Activated naive CD4-positive, alpha-beta T cell treated with anti-CD3 and anti-CD28 coated beads, Interleukin-2, amount 10 ng/mL, durations not matched to agents 7 days and 5 days (primary cell): ENCODE measurements around the gene C1R.

Experiments used
- CTCF ChIA-PET: fragments of 350-600 bp; sonication (Branson Sonifier 250); formaldehyde crosslinking; loops from one replicate; lab custom pipeline; 2021; ENCODE audit warnings: antibody characterized with exemption; lab: Charles Lee
- DNase-seq: peaks from one replicate; pipeline ENCODE4 v3.0.0-alpha.2; 2020
- H3K27ac Mint-ChIP-seq: one replicate; pipeline ENCODE4 v1.8.0; 2021; ENCODE audit warnings: mild to moderate bottlenecking, moderate library complexity, mixed read lengths
- H3K27me3 Mint-ChIP-seq: one replicate; pipeline ENCODE4 v1.8.0; 2021; ENCODE audit warnings: mild to moderate bottlenecking, mixed read lengths
- H3K36me3 Mint-ChIP-seq: one replicate; pipeline ENCODE4 v1.8.0; 2021; ENCODE audit warnings: mixed read lengths
- H3K4me1 Mint-ChIP-seq: one replicate; pipeline ENCODE4 v1.8.0; 2021; ENCODE audit warnings: mixed read lengths
- H3K4me3 Mint-ChIP-seq: one replicate; pipeline ENCODE4 v1.8.0; 2021; ENCODE audit warnings: mild to moderate bottlenecking, moderate library complexity, mixed read lengths
- H3K9me3 Mint-ChIP-seq: one replicate; pipeline ENCODE4 v1.8.0; 2021; ENCODE audit warnings: mixed read lengths

The C1R gene

GRCh38 chr12:7128681-7129286 is 36.5 kb upstream of the C1R start, which contains the start of gene RBP5:
Gene RBP5 (minus strand): TSS chr12:7128889. CDS start chr12:7128775, 114 bp downstream.
- H3K27ac Mint-ChIP-seq, result peak within 1 kb of the TSS; percentile 91
- peaks cover 47% of the 10 kb centered on the region for H3K4me1 Mint-ChIP-seq
- no peak for DNase-seq
- H3K9me3 Mint-ChIP-seq, result no peaks in the 10 kb centered on the region
- peaks cover 27% of the 10 kb centered on the region for H3K36me3 Mint-ChIP-seq
- CTCF ChIA-PET, result no interaction called here
- H3K4me3 Mint-ChIP-seq, result peak within 1 kb of the TSS; percentile 99
- H3K27me3 Mint-ChIP-seq, result peaks cover 8% of the 10 kb centered on the region

- Mint-ChIP-seq H3K27ac (no peak overlapping the region), H3K4me3 (peak overlapping the region; percentile 5), H3K27me3 (peaks cover 8% of the 10 kb centered on the region), H3K36me3 (peaks cover 20% of the 10 kb centered on the region), H3K9me3 (no peaks in the 10 kb centered on the region), H3K4me1 (peaks cover 43% of the 10 kb centered on the region)
- DNase-seq, result no peak
- CTCF ChIA-PET, result interaction anchor here (0.9 kb wide), 1 partner anchor 20 kb away, joined by 3 read pairs; no protein-coding TSS in a partner anchor
Observed at GRCh38 chr12:7127916-7128626, 35.8 kb upstream of the C1R start.

GRCh38 chr12:7125632-7126227 is 33.5 kb upstream of the C1R start:
- no peak overlapping the region for H3K27ac Mint-ChIP-seq
- no peak overlapping the region for H3K4me3 Mint-ChIP-seq
- H3K4me1 Mint-ChIP-seq, result peaks cover 20% of the 10 kb centered on the region
- peaks cover 3% of the 10 kb centered on the region for H3K36me3 Mint-ChIP-seq
- no peaks in the 10 kb centered on the region for H3K9me3 Mint-ChIP-seq
- no peak for DNase-seq
- peaks cover 8% of the 10 kb centered on the region for H3K27me3 Mint-ChIP-seq
- CTCF ChIA-PET, result interaction anchor here (1.0 to 2.8 kb wide), 2 partner anchors 12 to 17 kb away, joined by 5 to 9 read pairs; partner anchors contain the start of gene C1RL

DNA sequence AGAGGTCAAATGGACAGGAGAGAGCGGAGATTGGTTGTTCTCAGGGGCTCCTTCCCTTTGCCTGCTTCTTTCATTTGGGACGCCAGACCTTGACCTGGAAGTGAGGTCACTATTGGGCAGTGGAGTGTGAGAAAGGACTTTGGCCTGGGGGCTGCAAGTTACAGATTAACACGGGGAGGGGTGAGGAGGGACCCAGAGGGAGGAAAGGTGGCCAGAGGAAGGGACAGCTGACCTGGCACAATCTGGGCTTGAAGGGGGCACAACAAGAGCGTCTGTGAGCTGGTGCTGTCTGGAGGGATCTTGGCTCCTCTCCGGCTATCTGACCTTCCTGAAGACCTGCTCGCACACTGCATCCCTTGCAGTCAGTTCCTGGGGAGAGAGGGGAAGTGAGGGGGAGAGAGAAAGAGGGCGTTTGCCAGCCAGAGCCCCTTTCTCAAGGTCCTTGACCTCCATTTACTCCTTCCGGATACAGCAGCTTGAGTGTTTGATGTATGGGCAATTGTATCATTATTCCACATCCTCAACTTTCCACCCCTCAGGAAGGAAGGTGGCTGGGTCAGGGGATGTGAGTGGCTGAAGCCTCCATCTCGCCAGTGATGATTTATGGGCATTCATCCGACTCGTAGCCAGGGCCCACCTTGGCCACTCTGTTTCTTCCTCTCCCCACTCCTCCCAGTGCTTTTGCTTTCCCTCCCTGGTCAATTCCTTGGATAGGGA is 31.7 kb upstream of the C1R start:
- Mint-ChIP-seq H3K4me1 (peaks cover 9% of the 10 kb centered on the region), H3K27ac (no peak overlapping the region), H3K9me3 (no peaks in the 10 kb centered on the region), H3K36me3 (peaks cover 3% of the 10 kb centered on the region), H3K27me3 (peaks cover 6% of the 10 kb centered on the region), H3K4me3 (no peak overlapping the region)
- CTCF ChIA-PET, result interaction anchor here (0.6 to 2.8 kb wide), 3 partner anchors 11 to 29 kb away, joined by 3 to 9 read pairs (median 4); partner anchors contain the start of gene C1RL
- DNase-seq, result no peak

DNA sequence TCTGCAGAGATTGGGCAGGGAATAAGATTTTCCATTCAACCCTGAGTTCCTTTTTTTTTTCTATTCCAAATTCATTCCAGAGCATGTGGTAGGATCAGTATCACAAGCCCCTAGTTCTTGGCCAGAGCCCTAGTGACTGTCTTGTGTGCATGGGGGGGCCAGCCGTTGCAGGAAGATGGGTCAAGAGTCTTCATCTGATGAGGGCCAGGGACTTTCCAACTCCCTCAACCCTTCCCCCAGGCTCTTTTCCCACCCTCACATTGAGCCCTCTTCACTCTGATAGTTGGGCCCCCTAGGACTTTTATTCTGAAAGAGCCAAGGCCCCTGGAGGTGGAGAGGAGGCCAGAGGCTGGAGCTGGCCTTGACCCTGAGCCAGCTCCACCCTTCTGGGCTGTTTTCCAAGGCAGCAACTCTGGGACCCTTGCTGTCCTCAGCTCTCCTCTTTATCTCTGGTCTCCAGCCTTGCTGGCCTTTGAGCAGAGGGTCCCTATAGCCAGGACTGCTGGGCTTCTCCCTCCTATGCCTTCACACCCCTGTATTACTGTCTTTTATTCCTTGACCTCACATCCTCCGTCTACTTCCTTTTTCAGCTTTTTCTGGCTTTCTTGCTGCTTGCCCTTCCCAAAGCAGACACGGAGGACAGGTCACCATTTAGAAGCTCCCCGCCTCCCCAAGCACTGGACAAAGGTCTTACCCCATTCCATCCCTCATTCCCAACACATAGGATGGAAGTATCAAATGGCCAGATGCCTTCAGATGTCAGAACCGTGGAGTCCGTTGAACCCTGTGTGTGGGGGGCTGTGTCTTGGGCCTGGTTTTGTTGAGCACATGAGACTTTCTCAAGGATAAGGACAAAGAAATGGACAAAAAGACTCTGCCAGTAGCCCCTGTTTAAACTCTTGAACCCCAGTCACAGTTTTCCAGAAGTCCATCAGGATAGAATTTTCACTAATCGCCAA is 30.8 kb upstream of the C1R start:
- Mint-ChIP-seq H3K36me3 (peaks cover 4% of the 10 kb centered on the region), H3K27me3 (no peaks in the 10 kb centered on the region), H3K9me3 (no peaks in the 10 kb centered on the region), H3K4me1 (peaks cover 2% of the 10 kb centered on the region), H3K27ac (no peak overlapping the region), H3K4me3 (no peak overlapping the region)
- CTCF ChIA-PET, result interaction anchor here (1.0 to 1.2 kb wide), 2 partner anchors 10 to 15 kb away, joined by 4 to 7 read pairs; no protein-coding TSS in a partner anchor
- no peak for DNase-seq

DNA sequence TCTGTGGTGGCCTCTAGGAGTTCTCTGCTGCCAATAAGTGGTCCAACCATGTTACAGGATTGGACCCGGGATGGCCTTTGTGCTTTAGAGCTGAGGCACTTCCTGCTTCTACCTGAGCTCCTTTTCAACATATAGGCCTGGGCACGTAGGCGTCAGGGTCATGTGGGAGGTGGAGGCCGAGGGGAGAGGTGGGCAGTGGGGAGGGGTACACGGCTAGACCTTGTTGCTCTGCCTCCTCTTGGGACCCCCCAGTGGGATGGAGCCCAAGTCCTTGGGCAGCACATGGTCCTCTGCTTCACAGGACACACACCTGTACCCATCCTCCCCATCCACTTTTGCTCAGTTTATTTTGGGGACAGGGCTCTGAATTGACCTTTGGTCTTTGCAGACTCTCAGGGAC is 29.1 kb upstream of the C1R start:
- no peaks in the 10 kb centered on the region for H3K27me3 Mint-ChIP-seq
- no peak overlapping the region for H3K4me3 Mint-ChIP-seq
- no peak overlapping the region for H3K27ac Mint-ChIP-seq
- DNase-seq, result no peak
- CTCF ChIA-PET, result interaction anchor here (1.8 kb wide), 1 partner anchor 8 kb away, joined by 6 read pairs; no protein-coding TSS in a partner anchor
- peaks cover 1% of the 10 kb centered on the region for H3K36me3 Mint-ChIP-seq
- H3K4me1 Mint-ChIP-seq, result no peaks in the 10 kb centered on the region
- no peaks in the 10 kb centered on the region for H3K9me3 Mint-ChIP-seq

- Mint-ChIP-seq H3K36me3 (peaks cover 5% of the 10 kb centered on the region), H3K27me3 (no peaks in the 10 kb centered on the region), H3K9me3 (no peaks in the 10 kb centered on the region), H3K4me1 (no peaks in the 10 kb centered on the region), H3K27ac (no peak overlapping the region), H3K4me3 (no peak overlapping the region)
- no peak for DNase-seq
- CTCF ChIA-PET, result interaction anchor here (1.2 kb wide), 1 partner anchor 9 kb away, joined by 8 read pairs; no protein-coding TSS in a partner anchor
Observed at GRCh38 chr12:7120166-7120565, 27.9 kb upstream of the C1R start.

DNA sequence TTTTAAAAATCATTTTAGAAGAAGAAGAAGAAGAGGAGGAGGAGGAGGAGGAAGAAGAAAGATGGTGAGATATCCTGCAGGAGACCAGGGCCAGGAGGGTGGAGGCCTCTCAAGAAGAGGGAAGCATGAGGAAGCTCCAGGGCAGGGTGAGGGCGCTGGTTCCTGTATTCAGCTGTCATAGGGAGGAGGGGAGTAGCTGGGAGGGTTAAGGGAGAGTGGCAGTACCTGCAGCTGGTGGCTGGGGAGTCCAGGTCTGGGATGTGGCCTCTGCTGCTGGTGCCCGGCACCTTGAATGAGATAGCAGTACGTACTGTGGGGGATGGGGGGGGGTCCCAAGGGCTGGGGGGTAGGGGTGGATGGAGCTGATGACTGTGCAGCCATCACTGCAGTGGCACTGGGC is 26.6 kb upstream of the C1R start:
- peaks cover 14% of the 10 kb centered on the region for H3K36me3 Mint-ChIP-seq
- H3K4me1 Mint-ChIP-seq, result no peaks in the 10 kb centered on the region
- CTCF ChIA-PET, result no interaction called here
- no peaks in the 10 kb centered on the region for H3K9me3 Mint-ChIP-seq
- no peak for DNase-seq
- H3K27me3 Mint-ChIP-seq, result no peaks in the 10 kb centered on the region
- H3K4me3 Mint-ChIP-seq, result no peak overlapping the region
- H3K27ac Mint-ChIP-seq, result no peak overlapping the region

- CTCF ChIA-PET, result interaction anchor here (1.2 kb wide), 1 partner anchor 8 kb away, joined by 5 read pairs; the partner anchor contains the start of gene C1RL
- no peaks in the 10 kb centered on the region for H3K9me3 Mint-ChIP-seq
- no peak overlapping the region for H3K4me3 Mint-ChIP-seq
- H3K4me1 Mint-ChIP-seq, result peaks cover 8% of the 10 kb centered on the region
- H3K36me3 Mint-ChIP-seq, result peaks cover 18% of the 10 kb centered on the region
- no peaks in the 10 kb centered on the region for H3K27me3 Mint-ChIP-seq
- no peak for DNase-seq
- no peak overlapping the region for H3K27ac Mint-ChIP-seq
Observed at GRCh38 chr12:7117670-7118069, 25.4 kb upstream of the C1R start.

DNA sequence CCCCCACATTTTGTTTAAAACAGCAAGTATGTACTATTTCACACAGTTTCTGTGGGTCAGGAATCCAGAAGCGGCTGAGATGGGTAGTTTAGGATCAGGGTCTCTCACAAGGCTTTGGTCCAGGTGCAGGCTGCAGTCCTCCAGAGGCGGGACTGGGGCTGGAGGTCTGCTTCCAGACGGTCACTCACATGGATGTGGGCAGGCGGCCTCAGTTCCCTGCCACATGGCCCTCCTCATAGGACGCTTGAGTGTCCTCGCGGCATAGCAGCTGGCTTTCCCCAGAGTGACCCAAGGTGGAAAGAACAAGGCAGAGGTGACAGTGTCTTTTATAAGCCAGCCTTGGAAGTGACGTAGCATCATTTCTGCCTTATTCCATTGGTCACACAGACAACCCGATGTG is 24.7 kb upstream of the C1R start:
- Mint-ChIP-seq H3K36me3 (peaks cover 18% of the 10 kb centered on the region), H3K4me1 (peaks cover 11% of the 10 kb centered on the region), H3K27me3 (no peaks in the 10 kb centered on the region), H3K9me3 (no peaks in the 10 kb centered on the region), H3K4me3 (no peak overlapping the region), H3K27ac (no peak overlapping the region)
- CTCF ChIA-PET, result no interaction called here
- no peak for DNase-seq

- DNase-seq, result no peak
- no peak overlapping the region for H3K4me3 Mint-ChIP-seq
- no peaks in the 10 kb centered on the region for H3K9me3 Mint-ChIP-seq
- H3K27me3 Mint-ChIP-seq, result no peaks in the 10 kb centered on the region
- peaks cover 16% of the 10 kb centered on the region for H3K4me1 Mint-ChIP-seq
- H3K27ac Mint-ChIP-seq, result no peak overlapping the region
- CTCF ChIA-PET, result no interaction called here
- peaks cover 18% of the 10 kb centered on the region for H3K36me3 Mint-ChIP-seq
Observed at GRCh38 chr12:7116196-7116595, 24.0 kb upstream of the C1R start.

DNA sequence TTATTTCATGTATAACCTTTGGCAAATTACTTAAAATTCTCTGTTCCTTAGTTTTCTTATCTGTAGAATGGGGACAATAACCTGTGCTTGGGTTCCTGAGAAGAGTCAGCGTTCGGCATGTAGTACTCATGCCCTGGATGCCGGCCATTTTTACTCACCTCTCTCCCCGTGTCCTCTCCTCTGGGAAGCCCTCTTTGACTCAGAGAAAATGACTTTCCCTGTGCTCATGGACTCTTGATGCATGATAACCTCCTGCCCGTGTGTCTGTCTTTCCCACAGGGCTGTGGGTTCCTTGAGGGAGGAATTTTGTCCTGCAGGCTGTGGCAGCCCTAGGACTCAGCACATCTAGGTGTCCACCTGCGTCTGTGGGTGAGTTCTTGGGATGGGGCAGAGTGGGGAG is 22.6 kb upstream of the C1R start:
- peaks cover 18% of the 10 kb centered on the region for H3K36me3 Mint-ChIP-seq
- no peak overlapping the region for H3K27ac Mint-ChIP-seq
- peaks cover 30% of the 10 kb centered on the region for H3K4me1 Mint-ChIP-seq
- H3K9me3 Mint-ChIP-seq, result no peaks in the 10 kb centered on the region
- DNase-seq, result no peak
- no peaks in the 10 kb centered on the region for H3K27me3 Mint-ChIP-seq
- H3K4me3 Mint-ChIP-seq, result no peak overlapping the region
- CTCF ChIA-PET, result interaction anchor here (1.9 to 2.0 kb wide), 2 partner anchors 11 to 242 kb away, joined by 5 to 9 read pairs; partner anchors contain the start of gene SPSB2

DNA sequence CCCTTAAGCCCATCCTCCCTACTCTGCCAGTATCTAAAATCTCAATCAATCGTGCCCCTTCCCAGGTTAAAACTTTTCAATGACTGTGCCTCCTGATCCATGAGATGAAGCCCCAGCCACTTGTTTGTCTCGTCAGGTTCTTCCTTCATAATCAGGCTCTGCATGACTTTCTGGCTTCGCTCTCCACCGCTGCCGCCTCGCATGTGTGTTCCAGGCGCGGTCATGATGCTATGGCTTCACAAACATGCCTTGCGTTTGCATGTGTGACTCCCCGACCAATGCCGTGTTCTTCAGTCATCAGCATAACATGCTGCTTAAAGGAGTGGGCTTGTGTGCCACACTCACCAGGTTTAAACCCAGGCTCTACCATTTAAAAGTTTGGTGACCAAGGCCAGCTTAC is 21.8 kb upstream of the C1R start:
- H3K27ac Mint-ChIP-seq, result no peak overlapping the region
- H3K4me1 Mint-ChIP-seq, result peaks cover 37% of the 10 kb centered on the region
- CTCF ChIA-PET, result interaction anchor here (0.7 to 4.1 kb wide), 12 partner anchors 9 to 261 kb away, joined by 3 to 51 read pairs (median 8); partner anchors contain the start of genes C12orf57, RNU7-1 and SPSB2
- no peak for DNase-seq
- no peak overlapping the region for H3K4me3 Mint-ChIP-seq
- no peaks in the 10 kb centered on the region for H3K27me3 Mint-ChIP-seq
- peaks cover 18% of the 10 kb centered on the region for H3K36me3 Mint-ChIP-seq
- H3K9me3 Mint-ChIP-seq, result no peaks in the 10 kb centered on the region
